WERI-Rb-1 (cell line): ENCODE data around the gene MRAP.
A peak's percentile ranks its signal among the peaks of the same experiment; 100 is the strongest.

Experiments
- DNase-seq: peaks from one replicate; pipeline ENCODE4 v3.0.0-alpha.2; 2020
- H3K27ac ChIP-seq: fragments of 250-450 bp; sonication (Bioruptor Pico); 2 replicates; pipeline ENCODE4 v1.5.1; 2020; ENCODE audit warnings: mild to moderate bottlenecking, moderate library complexity
- H3K27me3 ChIP-seq: fragments of 250-450 bp; sonication (Bioruptor Pico); 2 replicates; pipeline ENCODE4 v1.5.1; 2021; ENCODE audit warnings: mild to moderate bottlenecking, low read depth, moderate library complexity; ENCODE audit not compliant: insufficient read depth, severe bottlenecking
- H3K36me3 ChIP-seq: fragments of 250-450 bp; sonication (Bioruptor Pico); 2 replicates; pipeline ENCODE4 v1.5.1; 2020; ENCODE audit warnings: mild to moderate bottlenecking, moderate library complexity
- H3K4me3 ChIP-seq: 2 replicates; pipeline ENCODE4 v1.5.1; 2011; ENCODE audit warnings: low read depth, mild to moderate bottlenecking, control low read depth, low read length
- H3K9me3 ChIP-seq: fragments of 250-450 bp; sonication (Bioruptor Pico); 2 replicates; pipeline ENCODE4 v1.5.1; 2021; ENCODE audit warnings: mild to moderate bottlenecking, moderate library complexity; ENCODE audit not compliant: severe bottlenecking
- TF ChIP-seq, protein P1 (sequence below): IDR thresholded peaks from 2 replicates; pipeline ENCODE4 v1.5.1; 2011; ENCODE audit warnings: low read depth, mild to moderate bottlenecking, control low read depth, inconsistent platforms, low read length

MRAP gene

GRCh38 chr21:32347351-32347750 is 48.7 kb downstream of the MRAP start:
- H3K27ac ChIP-seq, result no peak overlapping the region
- H3K36me3 ChIP-seq, result peaks cover 86% of the 10 kb centered on the region
- peaks cover 8% of the 10 kb centered on the region for H3K9me3 ChIP-seq
- DNase-seq, result no peak
- no peak overlapping the region for H3K4me3 ChIP-seq
- TF ChIP-seq, protein P1, sequence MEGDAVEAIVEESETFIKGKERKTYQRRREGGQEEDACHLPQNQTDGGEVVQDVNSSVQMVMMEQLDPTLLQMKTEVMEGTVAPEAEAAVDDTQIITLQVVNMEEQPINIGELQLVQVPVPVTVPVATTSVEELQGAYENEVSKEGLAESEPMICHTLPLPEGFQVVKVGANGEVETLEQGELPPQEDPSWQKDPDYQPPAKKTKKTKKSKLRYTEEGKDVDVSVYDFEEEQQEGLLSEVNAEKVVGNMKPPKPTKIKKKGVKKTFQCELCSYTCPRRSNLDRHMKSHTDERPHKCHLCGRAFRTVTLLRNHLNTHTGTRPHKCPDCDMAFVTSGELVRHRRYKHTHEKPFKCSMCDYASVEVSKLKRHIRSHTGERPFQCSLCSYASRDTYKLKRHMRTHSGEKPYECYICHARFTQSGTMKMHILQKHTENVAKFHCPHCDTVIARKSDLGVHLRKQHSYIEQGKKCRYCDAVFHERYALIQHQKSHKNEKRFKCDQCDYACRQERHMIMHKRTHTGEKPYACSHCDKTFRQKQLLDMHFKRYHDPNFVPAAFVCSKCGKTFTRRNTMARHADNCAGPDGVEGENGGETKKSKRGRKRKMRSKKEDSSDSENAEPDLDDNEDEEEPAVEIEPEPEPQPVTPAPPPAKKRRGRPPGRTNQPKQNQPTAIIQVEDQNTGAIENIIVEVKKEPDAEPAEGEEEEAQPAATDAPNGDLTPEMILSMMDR, result no peak
- no peaks in the 10 kb centered on the region for H3K27me3 ChIP-seq

DNA sequence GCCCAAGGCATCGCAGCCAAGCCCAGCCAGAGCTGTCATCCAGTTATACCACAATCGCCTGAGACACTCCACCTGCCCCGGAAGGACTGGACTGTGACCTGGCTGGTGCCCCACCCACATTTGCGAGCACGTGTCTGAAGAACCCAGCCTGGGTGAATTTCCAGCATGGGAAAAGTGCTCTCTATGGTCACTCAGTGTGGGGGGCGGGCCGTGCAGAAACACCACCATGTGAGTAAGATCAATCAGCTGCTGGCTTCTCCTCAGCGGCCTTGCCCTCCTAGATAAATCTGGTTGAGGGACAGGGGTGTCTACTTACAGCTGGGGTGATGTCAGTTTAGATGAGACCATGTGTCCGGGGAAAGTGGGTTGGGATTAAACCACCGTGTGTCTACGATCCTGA is 49.3 kb downstream of the MRAP start:
- H3K9me3 ChIP-seq, result peaks cover 8% of the 10 kb centered on the region
- no peak overlapping the region for H3K27ac ChIP-seq
- DNase-seq, result peak; percentile 76
- no peak overlapping the region for H3K4me3 ChIP-seq
- TF ChIP-seq, protein P1, result no peak
- H3K27me3 ChIP-seq, result no peaks in the 10 kb centered on the region
- peaks cover 90% of the 10 kb centered on the region for H3K36me3 ChIP-seq

DNA sequence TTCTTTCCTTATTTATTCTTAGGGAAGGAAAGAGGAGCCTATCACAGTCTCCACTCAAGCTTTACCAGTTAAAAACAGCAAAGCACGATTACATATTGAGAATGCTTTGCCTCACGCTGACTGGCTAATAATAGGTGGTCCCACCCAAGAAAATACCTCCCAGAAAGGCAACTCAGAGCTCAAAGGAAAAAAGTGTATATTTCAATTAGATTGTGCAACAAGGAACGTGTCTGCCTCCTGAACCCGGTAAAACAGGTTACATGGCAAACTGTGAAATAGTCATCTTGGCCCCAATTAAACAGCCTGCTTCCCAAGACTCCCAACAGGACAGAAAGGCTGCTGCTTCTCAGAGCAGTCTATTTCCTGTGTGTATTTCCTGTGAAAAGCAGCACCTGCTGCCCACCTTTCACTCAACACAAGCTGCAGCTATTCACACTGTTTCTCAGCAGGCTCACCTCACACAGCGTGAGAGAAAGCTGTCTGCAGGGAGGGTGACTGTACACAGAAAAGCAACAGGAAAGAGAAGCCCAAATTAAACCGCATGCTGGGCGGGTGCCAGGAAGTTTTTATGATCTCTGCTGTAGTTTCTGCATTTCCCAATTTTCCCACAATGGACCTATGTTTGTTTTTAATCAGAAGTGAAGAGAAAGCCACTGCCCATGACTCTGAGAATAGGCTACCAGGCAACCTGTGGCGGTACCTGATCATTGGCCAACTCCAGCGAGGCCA is 50.1 kb downstream of the MRAP start:
- no peaks in the 10 kb centered on the region for H3K27me3 ChIP-seq
- peaks cover 8% of the 10 kb centered on the region for H3K9me3 ChIP-seq
- no peak overlapping the region for H3K27ac ChIP-seq
- no peak for DNase-seq
- TF ChIP-seq, protein P1, result no peak
- no peak overlapping the region for H3K4me3 ChIP-seq
- peaks cover 92% of the 10 kb centered on the region for H3K36me3 ChIP-seq

DNA sequence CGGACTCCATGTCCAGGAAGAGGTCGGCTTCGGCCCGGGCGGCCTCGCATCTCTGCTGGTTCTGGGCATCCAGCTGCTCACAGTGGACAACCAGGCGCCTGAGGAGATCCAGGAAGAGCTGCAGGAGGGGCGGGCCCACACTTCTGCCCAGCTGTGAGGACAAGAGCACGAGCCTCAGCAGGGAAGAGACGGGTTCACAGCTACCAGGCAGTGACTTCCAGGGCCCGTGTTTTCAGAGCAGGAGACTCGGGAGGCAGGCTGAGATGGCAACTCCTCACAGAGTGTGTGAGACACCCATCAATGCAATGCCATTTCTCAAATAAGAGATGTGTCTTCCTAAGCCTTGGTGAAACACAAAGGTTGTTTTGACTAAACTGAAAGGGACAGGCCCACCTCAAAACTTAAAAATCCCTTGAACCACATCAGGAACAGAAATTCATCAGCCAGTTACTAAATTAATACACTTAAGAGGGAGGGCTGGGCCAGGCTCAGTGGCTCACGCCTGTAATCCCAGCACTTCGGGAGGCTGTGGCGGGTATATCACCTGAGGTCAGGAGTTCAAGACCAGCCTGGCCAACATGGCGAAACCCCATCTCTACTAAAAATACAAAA is 50.8 kb downstream of the MRAP start:
- TF ChIP-seq, protein P1, result no peak
- Histone ChIP-seq H3K27ac (no peak overlapping the region), H3K27me3 (no peaks in the 10 kb centered on the region), H3K36me3 (peaks cover 92% of the 10 kb centered on the region), H3K9me3 (peaks cover 5% of the 10 kb centered on the region), H3K4me3 (no peak overlapping the region)
- DNase-seq, result no peak

DNA sequence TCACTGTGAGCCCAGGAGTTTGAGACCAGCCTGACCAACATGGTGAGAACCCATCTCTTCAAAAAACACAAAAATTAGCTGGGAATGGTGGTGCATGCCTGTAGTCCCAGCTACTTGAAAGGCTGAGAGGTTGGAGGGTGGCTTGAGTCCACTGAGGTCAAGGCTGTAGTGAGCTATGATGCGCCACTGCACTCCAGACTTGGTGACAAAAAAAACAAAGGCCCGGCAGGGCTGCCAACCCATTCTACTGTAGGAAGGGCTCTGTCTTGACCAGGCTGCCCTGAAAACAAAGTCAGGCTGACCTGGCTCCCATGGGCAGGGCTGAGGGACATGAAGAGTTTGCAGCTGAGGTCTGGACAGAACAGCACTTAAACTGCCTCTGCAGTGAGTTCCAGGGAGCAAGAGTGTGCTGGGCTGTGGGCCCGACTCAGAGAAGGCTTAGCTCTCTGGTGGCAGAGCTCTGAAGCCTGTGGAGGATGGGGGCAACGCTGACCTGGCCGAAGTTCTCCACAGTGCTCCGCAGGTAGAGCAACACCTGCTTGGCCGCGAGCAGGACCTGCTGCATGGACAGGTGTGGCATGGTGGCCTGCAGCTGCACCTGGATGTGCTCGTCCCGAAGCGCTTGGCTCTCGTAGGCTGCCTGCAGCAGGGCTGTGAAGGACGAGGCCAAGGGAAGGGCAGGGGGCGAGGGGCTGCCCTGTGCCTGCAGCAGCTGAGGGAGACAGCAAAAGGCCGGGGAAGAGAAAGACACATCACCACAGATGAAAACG is 51.7 kb downstream of the MRAP start:
- no peak for DNase-seq
- TF ChIP-seq, protein P1, result no peak
- no peaks in the 10 kb centered on the region for H3K9me3 ChIP-seq
- no peaks in the 10 kb centered on the region for H3K27me3 ChIP-seq
- no peak overlapping the region for H3K4me3 ChIP-seq
- H3K27ac ChIP-seq, result no peak overlapping the region
- peaks cover 92% of the 10 kb centered on the region for H3K36me3 ChIP-seq
